GM19238 (cell line): ENCODE results near the gene SYNE2.

Experiments
- DNase-seq: peaks from one replicate; pipeline ENCODE4 v3.0.0; 2011; ENCODE audit warnings: low spot score; ENCODE audit not compliant: insufficient read length

The SYNE2 gene

GRCh38 chr14:64235652-64236640, 383.1 kb downstream of the SYNE2 start:
- DNase-seq: peak; percentile 62

- no peak for DNase-seq
Observed at GRCh38 chr14:64238049-64238448, 385.2 kb downstream of the SYNE2 start.

DNA sequence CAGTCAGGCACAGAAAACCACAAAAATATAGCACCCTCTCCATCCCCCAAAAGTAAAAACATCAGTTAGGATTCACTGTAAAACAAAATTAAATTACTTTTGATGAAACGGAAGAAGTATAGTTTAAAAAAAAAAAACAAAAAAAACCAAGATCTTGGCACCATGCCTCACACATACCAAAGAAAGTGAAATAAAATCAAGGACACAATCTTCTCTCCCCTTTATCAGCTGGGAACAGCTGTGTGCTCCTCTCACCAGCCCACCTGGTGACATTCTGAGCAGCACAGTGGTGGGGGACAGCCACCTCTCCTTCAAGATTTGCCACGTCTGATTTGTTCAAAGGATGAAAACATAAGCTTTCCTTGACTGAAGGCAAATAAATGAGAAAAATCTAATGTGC, 385.8 kb downstream of the SYNE2 start:
- no peak for DNase-seq

GRCh38 chr14:64244279-64244678, 391.5 kb downstream of the SYNE2 start:
- no peak for DNase-seq

GRCh38 chr14:64245491-64245890, 392.7 kb downstream of the SYNE2 start:
- no peak for DNase-seq

DNA sequence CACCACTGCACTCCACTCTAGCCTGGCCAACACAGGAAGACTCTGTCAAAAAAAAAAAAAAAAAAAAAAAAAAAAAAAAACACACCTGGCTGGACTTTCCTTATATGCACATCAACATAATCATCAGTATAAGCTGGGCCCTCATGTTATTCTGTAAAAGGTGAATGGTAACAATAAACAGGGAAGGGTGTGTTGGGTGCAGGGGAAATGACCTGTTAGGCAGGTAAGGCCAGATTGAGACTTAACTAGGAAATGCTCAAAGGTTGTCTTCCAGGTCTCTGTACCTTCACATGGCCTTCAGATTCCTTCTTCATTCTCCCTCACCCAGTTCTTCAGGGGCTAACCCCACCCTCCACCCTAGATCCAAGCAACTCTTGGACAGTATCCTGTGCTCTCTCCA, 393.9 kb downstream of the SYNE2 start:
- DNase-seq: no peak

DNA sequence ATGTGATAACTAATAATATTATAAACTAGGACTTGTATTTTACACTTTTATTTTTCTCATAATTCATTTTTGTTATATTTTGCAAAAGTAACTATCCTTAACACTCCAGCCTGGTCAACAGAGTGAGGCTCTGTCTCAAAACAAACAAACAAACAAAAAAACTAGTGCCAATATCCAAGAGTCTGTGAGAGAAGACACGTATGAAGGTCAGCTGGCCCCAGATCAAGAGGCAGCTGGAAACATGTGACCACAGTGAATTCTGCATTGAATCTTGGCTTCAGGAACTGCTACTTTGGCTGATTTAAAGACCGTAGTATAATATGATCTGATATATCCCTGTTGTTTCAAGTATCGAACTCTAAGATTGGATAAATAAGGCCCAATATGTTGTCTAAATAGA, 394.4 kb downstream of the SYNE2 start:
- no peak for DNase-seq

- no peak for DNase-seq
Observed at GRCh38 chr14:64248689-64249088, 395.9 kb downstream of the SYNE2 start.

- DNase-seq: no peak
Observed at GRCh38 chr14:64249363-64249762, 396.6 kb downstream of the SYNE2 start.

DNA sequence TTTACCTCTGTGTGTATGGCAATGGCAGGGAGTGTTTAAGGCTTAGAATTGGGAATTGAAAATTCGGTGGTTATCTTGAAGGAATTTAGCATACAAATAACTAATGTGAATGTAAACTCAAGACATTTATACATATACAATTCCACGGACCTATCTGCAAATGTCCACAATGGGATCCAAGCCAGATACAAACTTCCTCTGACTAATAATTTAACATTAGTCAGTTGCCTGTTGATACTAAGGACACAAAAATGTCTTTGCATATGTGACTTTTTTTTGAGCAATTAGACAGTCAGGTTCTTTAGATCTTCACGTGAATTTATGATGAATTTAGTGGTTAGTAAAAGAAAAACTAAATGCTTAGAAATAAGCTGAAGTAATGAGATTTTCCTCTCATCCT, 400.9 kb downstream of the SYNE2 start:
- DNase-seq: no peak

- DNase-seq: no peak
Observed at GRCh38 chr14:64255756-64256155, 403.0 kb downstream of the SYNE2 start.

GRCh38 chr14:64260418-64260817, 407.6 kb downstream of the SYNE2 start:
- no peak for DNase-seq

GRCh38 chr14:64265222-64265621, 412.4 kb downstream of the SYNE2 start:
- no peak for DNase-seq

DNA sequence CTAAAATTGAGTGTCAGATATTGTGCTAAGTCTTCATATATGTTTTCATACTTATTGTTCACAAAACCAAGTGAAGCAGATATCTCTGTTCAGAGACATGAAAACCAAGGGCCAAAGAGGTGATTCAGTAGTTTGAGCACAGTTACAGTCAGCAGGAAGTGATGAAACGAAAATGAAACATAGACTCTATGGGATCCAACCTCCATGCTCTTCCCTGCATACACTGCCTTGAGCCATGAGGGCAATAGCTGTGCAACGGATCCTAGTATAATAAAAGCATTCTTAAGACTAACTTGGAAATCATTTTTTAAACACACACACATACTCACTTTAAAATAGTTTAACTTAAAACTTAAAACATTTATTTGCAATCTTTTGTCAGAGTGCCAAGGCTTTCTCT, 413.4 kb downstream of the SYNE2 start:
- no peak for DNase-seq

DNA sequence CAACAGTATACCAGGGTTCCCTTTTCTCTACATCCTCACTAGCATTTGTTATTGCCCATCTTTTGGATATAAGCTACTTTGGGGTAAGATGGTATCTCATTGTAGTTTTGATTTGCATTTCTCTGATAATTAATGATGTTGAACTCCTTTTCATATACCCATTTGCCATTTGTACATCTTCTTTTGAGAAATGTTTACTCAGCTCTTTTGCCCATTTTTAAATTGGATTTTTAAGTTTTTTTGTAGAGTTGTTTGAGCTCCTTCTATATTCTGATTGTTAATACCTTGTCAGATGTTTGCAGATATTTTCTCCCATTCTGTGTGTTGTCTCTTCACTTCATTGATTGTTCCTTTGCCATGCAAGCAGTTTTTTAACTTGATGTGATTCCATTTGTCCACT, 419.2 kb downstream of the SYNE2 start:
- no peak for DNase-seq
